Stimulated activated naive B cell treated with anti-CD40 and anti-IgM and Interleukin-4, amounts not matched to agents 10 μg/mL and 1 μg/mL and 100 μg/mL, for 72 hours (primary cell): Measurements from ENCODE around the gene DHCR24.

Experiments
- ATAC-seq, 2 donors: fragments of 150-1000 bp; cut with Tn5 transposase; replicated peaks; 2 replicates each; pipeline ENCODE4 v1.10.0; 2021; ENCODE audit warnings: moderate library complexity in 1 of 2
- DNase-seq: peaks from one replicate; pipeline ENCODE4 v3.0.0; 2021
- H3K27ac Mint-ChIP-seq: one replicate; pipeline ENCODE4 v1.8.0; 2022; ENCODE audit warnings: mild to moderate bottlenecking, mixed read lengths
- H3K27me3 Mint-ChIP-seq, 2 donors: one replicate each; pipeline ENCODE4 v1.8.0; 2022; ENCODE audit warnings: mixed read lengths in 2 of 2
- H3K36me3 Mint-ChIP-seq, 2 donors: one replicate each; pipeline ENCODE4 v1.8.0; 2022; ENCODE audit warnings: mixed read lengths in 2 of 2, mild to moderate bottlenecking in 1 of 2
- H3K4me1 Mint-ChIP-seq, 2 donors: one replicate each; pipeline ENCODE4 v1.8.0; 2022; ENCODE audit warnings: mixed read lengths in 2 of 2, mild to moderate bottlenecking in 1 of 2
- H3K4me3 Mint-ChIP-seq, 2 donors: one replicate each; pipeline ENCODE4 v1.8.0; 2022; ENCODE audit warnings: mild to moderate bottlenecking in 2 of 2, mixed read lengths in 2 of 2, moderate library complexity in 1 of 2
- H3K9me3 Mint-ChIP-seq, 2 donors: one replicate each; pipeline ENCODE4 v1.8.0; 2022; ENCODE audit warnings: mixed read lengths in 2 of 2, mild to moderate bottlenecking in 1 of 2

DHCR24 gene

GRCh38 chr1:54864460-54865208 lies 22.4 kb downstream of the DHCR24 start:
- peaks cover 49 to 82% of the 10 kb centered on the region in 2 donors for H3K36me3 Mint-ChIP-seq
- ATAC-seq (no peak), DNase-seq (no peak)

GRCh38 chr1:54863267-54863665 lies 23.7 kb downstream of the DHCR24 start:
- Mint-ChIP-seq H3K27ac (no peak overlapping the region), H3K4me1 (peaks cover 0 to 5% of the 10 kb centered on the region in 2 donors), H3K27me3 (no peaks in the 10 kb centered on the region), H3K9me3 (no peaks in the 10 kb centered on the region), H3K36me3 (peaks cover 46 to 81% of the 10 kb centered on the region in 2 donors), H3K4me3 (no peak overlapping the region)
- no peak for DNase-seq
- ATAC-seq, result no peak

More at GRCh38 chr1:54864460-54865208, 22.4 kb downstream of the DHCR24 start:
- Mint-ChIP-seq H3K27ac (no peak overlapping the region), H3K4me3 (no peak overlapping the region), H3K4me1 (peaks cover 0 to 3% of the 10 kb centered on the region in 2 donors), H3K9me3 (no peaks in the 10 kb centered on the region), H3K27me3 (no peaks in the 10 kb centered on the region)

GRCh38 chr1:54861070-54861761 lies 25.8 kb downstream of the DHCR24 start:
- peaks cover 0 to 5% of the 10 kb centered on the region in 2 donors for H3K4me1 Mint-ChIP-seq
- H3K36me3 Mint-ChIP-seq, result peaks cover 47 to 82% of the 10 kb centered on the region in 2 donors
- no peak overlapping the region for H3K4me3 Mint-ChIP-seq
- H3K27ac Mint-ChIP-seq, result peak overlapping the region; percentile 44
- peak in 1 of 2 donors; percentile 39 for ATAC-seq
- no peaks in the 10 kb centered on the region for H3K27me3 Mint-ChIP-seq
- no peaks in the 10 kb centered on the region for H3K9me3 Mint-ChIP-seq
- no peak for DNase-seq

GRCh38 chr1:54859700-54860391 lies 27.1 kb downstream of the DHCR24 start:
- DNase-seq (no peak), ATAC-seq (no peak)
- Mint-ChIP-seq H3K27me3 (no peaks in the 10 kb centered on the region), H3K36me3 (peaks cover 48 to 82% of the 10 kb centered on the region in 2 donors), H3K4me3 (no peak overlapping the region), H3K9me3 (no peaks in the 10 kb centered on the region), H3K4me1 (peaks cover 0 to 5% of the 10 kb centered on the region in 2 donors), H3K27ac (no peak overlapping the region)

GRCh38 chr1:54857746-54858561 lies 29.0 kb downstream of the DHCR24 start:
- DNase-seq (no peak), ATAC-seq (no peak)
- H3K27ac Mint-ChIP-seq, result no peak overlapping the region
- no peak overlapping the region for H3K4me3 Mint-ChIP-seq
- peaks cover 0 to 5% of the 10 kb centered on the region in 2 donors for H3K4me1 Mint-ChIP-seq
- peaks cover 50 to 83% of the 10 kb centered on the region in 2 donors for H3K36me3 Mint-ChIP-seq
- H3K27me3 Mint-ChIP-seq, result no peaks in the 10 kb centered on the region
- H3K9me3 Mint-ChIP-seq, result no peaks in the 10 kb centered on the region

- peaks cover 0 to 5% of the 10 kb centered on the region in 2 donors for H3K4me1 Mint-ChIP-seq
- H3K27ac Mint-ChIP-seq, result no peak overlapping the region
- H3K27me3 Mint-ChIP-seq, result no peaks in the 10 kb centered on the region
- DNase-seq (no peak), ATAC-seq (no peak)
- no peaks in the 10 kb centered on the region for H3K9me3 Mint-ChIP-seq
- peaks cover 50 to 85% of the 10 kb centered on the region in 2 donors for H3K36me3 Mint-ChIP-seq
- H3K4me3 Mint-ChIP-seq, result no peak overlapping the region
Observed at GRCh38 chr1:54857141-54857540, 29.9 kb downstream of the DHCR24 start.

- ATAC-seq, result no peak
- Mint-ChIP-seq H3K27me3 (no peaks in the 10 kb centered on the region), H3K36me3 (peaks cover 50 to 87% of the 10 kb centered on the region in 2 donors), H3K9me3 (no peaks in the 10 kb centered on the region), H3K4me3 (no peak overlapping the region), H3K4me1 (peaks cover 0 to under 1% of the 10 kb centered on the region in 2 donors), H3K27ac (no peak overlapping the region)
- no peak for DNase-seq
Observed at GRCh38 chr1:54854381-54855020, 32.5 kb downstream of the DHCR24 start.

GRCh38 chr1:54853793-54854370 lies 33.1 kb downstream of the DHCR24 start:
- Mint-ChIP-seq H3K4me3 (no peak overlapping the region), H3K27ac (no peak overlapping the region), H3K4me1 (no peaks in the 10 kb centered on the region), H3K36me3 (peaks cover 54 to 87% of the 10 kb centered on the region in 2 donors), H3K27me3 (no peaks in the 10 kb centered on the region), H3K9me3 (no peaks in the 10 kb centered on the region)
- ATAC-seq, result no peak
- DNase-seq, result no peak

- Mint-ChIP-seq H3K4me1 (no peaks in the 10 kb centered on the region), H3K27ac (no peak overlapping the region), H3K4me3 (no peak overlapping the region), H3K9me3 (no peaks in the 10 kb centered on the region), H3K36me3 (peaks cover 59 to 89% of the 10 kb centered on the region in 2 donors), H3K27me3 (no peaks in the 10 kb centered on the region)
- no peak for DNase-seq
- ATAC-seq, result no peak
Observed at GRCh38 chr1:54853096-54853792, 33.8 kb downstream of the DHCR24 start.

GRCh38 chr1:54851936-54852524 lies 35.0 kb downstream of the DHCR24 start:
- ATAC-seq, result no peak
- H3K27me3 Mint-ChIP-seq, result no peaks in the 10 kb centered on the region

GRCh38 chr1:54851406-54851805 lies 35.6 kb downstream of the DHCR24 start:
- Mint-ChIP-seq H3K9me3 (no peaks in the 10 kb centered on the region), H3K4me3 (no peak overlapping the region), H3K27ac (no peak overlapping the region), H3K4me1 (no peaks in the 10 kb centered on the region), H3K36me3 (peaks cover 60 to 86% of the 10 kb centered on the region in 2 donors), H3K27me3 (no peaks in the 10 kb centered on the region)
- DNase-seq (no peak), ATAC-seq (no peak)

More at GRCh38 chr1:54851936-54852524, 35.0 kb downstream of the DHCR24 start:
- Mint-ChIP-seq H3K9me3 (no peaks in the 10 kb centered on the region), H3K4me3 (no peak overlapping the region), H3K4me1 (no peaks in the 10 kb centered on the region), H3K36me3 (peaks cover 60 to 92% of the 10 kb centered on the region in 2 donors), H3K27ac (no peak overlapping the region)
- no peak for DNase-seq

GRCh38 chr1:54850737-54851136 lies 36.3 kb downstream of the DHCR24 start:
- DNase-seq (no peak), ATAC-seq (no peak)
- Mint-ChIP-seq H3K27me3 (no peaks in the 10 kb centered on the region), H3K4me1 (no peaks in the 10 kb centered on the region), H3K4me3 (no peak overlapping the region), H3K9me3 (no peaks in the 10 kb centered on the region), H3K36me3 (peaks cover 55 to 79% of the 10 kb centered on the region in 2 donors), H3K27ac (no peak overlapping the region)
